Measurements from ENCODE around the gene SEMA6C.
A peak's percentile ranks its signal among the peaks of the same experiment; 100 is the strongest.

GRCh38 chr1:151189637-151190445, 43.4 kb upstream of the SEMA6C start, which contains the start of gene VPS72:
- TF ChIP-seq CTCF (IDR thresholded peaks at IDR 0.05), result peak in 3 of 12 donors; percentile 2 to 24 (median 7)
- TF ChIP-seq POLR2A (IDR thresholded peaks at IDR 0.05), result peak in 1 of 2 donors; percentile 57
